IPS-NIHi11 (cell line): ENCODE results near the gene ABLIM1.

Source experiments
- DNase-seq: peaks from one replicate; pipeline ENCODE4 v3.0.0; 2012; ENCODE audit warnings: mixed read lengths, low spot score

Gene ABLIM1

DNA sequence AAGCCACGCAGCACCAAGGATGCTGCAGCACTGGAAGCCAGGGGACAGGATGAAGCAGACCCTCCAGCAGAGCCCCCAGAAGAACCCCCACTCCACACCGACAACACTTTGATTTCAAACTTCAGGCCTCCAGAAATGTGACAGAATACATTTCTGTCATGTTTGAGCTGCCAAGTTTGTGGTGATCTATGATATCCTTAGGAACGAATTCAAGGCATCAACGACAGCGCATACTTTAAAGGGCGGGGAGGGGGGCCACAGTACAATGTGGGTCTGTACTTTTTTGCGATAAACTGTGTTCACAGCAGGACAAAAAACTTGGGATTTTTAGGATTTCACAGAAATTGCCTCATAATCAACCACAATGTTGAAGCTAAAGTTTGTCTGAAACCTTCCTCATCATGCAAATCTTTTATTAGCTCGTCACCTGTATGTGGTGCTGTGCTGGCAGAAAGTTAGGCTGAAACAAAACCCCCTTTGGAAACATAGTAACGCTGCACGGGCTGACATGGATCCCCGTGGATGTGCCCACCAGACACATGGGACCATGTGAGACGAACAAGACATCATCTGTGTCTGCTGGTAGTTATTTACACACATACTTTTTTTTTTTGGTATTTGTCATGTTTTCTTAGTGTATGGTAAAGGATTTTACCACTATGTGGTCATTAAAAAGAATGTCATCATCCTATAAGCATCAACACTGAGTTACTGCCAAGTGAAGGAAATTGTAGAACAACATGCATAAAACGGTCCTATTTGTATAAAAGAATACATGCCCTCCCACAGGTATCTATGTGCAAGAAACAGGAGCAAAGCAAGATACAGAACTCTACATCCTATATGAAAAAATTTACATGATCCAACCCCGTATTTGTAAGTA, 140.5 kb downstream of the ABLIM1 start:
- DNase-seq, result no peak

DNA sequence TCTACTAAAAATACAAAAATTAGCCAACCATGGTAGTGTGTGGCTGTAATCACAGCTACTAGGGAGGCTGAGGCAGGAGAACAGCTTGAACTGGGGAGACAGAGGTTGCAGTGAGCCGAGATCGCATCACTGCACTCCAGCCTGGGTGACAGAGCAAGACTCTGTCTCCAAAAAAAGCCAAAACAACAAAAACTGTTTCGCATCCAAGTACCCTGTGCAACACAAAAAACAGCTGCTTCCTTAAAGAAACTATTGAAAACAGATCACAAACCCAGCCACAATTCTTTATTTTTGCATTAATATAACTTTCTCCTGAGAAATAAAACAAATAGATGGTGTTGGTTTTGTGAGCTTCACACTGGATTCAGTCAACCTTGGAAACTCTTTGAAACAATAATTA, 141.7 kb downstream of the ABLIM1 start:
- no peak for DNase-seq

DNA sequence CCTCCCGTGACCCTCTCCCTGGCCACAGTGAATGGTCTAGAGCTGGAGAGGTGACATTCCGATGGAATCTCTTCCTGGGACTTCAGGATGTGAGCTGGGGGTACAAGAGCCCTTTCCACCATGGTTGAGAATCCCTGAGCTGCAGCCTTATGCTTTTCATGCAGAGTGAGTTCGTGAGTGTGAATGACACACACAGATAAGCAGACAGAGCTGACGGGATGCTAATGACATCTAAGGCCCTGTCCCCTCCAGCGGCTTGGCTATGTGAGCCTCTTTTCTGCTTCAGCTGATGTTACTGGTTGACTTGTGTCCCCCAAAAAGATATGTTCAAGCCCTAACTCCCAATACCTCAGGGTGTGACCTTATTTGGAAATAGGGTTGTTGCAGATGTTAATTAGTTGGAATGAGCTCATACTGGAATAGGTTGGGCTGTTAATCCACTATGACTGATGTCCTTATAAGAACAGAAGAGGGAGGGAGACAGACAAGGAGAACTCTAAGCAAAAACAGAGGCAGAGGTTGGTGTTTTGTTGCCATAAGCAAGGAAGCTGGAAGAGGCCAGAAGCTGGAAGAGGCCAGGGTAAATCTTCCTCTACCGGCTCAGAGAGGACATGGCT, 142.7 kb downstream of the ABLIM1 start:
- no peak for DNase-seq

DNA sequence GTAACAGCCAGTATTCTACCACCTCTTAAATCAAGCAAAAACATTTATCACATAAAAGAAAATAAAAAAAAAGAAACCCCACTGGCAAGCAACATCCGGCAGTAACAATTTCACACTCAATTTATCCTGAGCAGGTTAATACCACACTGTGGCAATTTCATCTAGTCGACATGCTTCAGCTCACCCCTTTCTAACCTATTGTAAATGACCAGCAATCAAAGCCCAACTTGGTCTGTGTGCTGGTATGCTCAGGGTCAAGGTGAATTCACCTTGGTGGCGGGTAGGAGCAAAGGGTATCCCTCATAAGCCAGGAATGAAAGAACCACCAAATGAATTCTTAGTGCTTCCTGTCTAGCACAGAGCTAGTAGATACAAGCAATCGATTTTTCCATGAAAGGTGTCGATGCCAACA, 144.7 kb downstream of the ABLIM1 start:
- DNase-seq, result peak; percentile 39

DNA sequence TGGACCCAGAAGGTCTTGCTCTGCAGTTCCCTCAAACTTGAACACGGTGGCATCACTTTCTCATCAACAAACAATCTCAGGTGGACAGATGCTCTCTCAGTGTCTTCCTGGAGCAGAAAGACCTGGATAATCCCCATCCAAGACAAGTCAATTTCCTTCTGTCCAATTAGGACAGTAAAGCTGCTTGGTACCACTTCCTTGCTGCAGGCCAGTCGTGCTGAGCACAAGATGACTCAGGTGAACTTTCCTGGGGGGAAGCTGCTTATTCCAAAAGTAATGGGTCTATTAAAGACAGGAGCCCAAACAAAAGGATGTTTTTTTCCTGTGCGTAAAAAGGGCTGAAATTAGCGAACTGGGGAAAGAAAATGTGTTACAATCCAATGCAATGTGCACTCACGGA, 146.2 kb downstream of the ABLIM1 start:
- no peak for DNase-seq

DNA sequence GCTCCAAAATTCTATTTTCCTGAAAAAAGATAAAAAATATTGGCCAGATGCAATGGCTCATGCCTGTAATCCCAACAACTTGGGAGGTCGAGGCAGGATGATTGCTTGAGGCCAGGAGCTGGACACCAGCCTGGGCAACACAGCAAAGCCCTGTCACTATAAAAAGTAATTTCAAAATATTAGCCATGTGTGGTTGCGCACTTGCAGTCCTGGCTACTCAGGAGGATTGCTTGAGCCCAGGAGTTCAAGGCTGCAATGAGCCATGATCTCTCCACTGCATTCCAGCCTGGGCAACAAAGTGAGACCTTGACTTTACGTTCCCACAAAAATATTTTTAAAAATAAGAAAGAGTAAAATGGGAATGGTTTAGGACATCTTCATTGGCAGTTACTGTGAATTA, 149.7 kb downstream of the ABLIM1 start:
- no peak for DNase-seq

DNA sequence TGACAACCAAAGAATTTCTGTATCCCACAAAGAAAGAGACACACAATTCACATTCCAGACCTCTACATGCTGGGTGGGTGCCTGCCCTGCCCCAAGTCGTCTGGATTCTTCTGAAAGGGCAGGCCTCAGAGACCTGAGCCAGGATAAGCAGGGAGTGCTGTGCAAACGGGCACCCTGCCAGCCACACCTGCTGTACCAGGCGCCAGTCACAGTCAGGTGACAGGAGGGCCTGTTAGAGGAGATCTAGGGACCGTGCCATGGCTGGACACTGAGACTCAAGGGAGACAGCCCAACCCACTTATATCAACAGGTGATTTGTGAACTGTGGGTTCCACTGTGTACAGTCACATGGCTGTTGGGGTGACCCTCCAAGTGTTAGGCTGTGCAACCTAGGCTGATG, 150.6 kb downstream of the ABLIM1 start:
- peak; percentile 64 for DNase-seq

DNA sequence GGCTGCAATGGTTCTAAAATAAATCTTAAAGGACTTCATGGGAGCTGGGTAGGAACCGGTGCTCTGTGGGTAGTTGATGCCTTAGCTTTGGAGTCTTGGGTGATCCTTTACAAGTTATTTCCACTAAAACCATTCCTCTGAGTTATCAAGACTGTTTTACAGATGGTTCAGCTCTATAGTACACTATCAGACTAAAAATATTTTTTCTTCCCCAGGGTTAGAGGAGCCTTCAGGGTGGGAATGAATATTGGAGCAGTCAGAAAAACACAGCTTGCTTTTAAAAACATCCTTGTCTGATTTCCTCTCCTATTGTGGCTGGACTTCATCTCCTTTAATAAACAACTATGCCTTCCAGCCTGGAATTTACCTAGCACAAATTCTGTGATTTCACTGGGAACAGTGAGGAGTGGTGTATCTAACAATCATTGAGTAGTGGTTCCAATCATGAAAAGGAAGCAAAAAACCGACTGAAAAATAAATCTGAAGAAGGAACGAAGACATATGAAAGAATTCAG, 151.1 kb downstream of the ABLIM1 start:
- no peak for DNase-seq

DNA sequence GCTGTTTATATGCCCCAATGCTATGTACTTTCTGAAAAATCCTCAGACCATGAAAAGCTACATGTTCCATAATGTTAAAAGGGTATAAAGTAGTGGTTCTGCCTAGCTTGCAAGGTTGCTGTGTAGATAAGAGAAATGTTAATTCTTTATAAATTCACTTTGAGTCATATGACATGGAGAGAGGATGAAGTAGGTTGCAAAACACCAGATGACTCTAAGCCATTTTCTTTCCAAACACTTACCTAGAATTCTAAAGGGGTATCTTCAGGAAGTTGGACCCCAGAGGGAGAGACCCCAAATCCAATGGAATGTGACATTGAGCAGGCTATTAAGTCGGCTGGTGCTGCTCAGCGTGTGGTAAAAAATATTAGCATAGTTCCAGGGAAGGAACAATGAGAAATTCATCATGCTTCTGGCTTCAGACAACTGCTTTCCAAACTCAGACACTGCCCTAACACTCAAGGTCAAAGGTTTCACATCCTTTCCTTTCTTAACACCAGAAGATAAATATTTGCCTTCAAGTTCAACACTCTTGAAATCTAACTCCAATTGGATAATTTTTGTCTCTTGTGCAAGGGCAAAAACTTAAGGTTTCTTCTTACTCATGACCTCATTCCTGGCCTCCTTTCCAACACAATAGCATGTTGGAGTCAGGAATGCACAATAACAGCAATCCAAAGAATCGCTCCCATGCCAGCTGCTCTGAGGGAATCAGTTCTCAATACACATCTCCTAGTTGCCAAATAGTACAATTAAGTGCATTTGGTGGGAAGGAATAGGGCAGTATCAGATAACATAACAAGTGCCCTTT, 153.1 kb downstream of the ABLIM1 start:
- peak; percentile 42 for DNase-seq

DNA sequence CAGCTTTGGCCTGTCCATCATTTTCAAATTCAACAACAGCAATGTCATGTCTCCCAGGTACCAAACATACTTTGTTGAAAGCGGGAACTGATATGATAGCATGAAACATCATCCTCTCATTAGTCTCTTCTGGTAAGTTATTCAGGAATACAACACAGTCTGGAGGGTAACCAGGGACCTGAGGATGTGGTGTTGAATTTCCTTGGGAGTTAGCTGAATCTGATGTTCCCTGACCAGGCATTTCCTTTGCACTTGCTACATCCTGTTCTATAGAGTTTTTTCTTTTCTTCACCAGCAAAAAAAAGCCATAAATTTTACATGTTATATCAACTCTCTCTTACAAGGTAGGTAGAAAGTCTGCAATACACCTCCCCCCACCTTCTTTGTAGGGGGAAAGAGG, 156.0 kb downstream of the ABLIM1 start:
- DNase-seq, result no peak

DNA sequence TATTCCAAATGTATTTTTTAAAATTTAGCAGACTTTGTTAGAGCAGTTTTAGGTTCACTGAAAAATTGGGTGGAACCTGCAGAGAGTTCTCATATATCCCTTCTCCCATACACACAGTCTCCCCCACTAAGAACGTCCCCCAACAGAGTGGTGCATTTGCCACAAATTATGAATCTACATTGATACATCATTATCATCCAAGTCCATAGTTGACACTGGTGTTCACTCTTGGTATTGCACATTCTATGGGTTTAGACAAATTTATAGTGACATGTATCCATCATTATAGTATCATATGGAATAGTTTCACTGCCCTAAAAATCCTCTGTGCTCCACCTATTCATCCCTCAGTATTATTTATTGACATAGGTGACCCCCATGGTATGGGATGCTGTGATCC, 156.4 kb downstream of the ABLIM1 start:
- no peak for DNase-seq

DNA sequence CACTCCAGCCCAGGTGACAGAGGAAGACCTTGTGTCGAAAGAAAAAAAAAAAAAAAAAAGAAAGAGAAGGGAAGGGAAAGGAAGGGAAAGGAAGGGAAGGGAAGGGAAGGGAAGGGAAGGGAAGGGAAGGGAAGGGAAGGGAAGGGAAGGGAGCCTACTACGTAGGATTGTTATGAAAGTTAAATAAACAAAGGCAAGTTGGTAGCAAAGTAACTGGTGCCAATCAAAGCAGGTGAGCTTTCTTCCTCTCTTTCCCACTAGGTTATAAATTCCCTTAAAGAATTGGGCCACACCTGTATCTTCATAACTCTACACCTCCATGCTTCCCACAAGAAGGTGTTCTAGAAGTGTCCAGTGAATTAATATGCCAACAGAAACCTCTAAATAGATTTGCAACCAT, 157.4 kb downstream of the ABLIM1 start:
- no peak for DNase-seq

DNA sequence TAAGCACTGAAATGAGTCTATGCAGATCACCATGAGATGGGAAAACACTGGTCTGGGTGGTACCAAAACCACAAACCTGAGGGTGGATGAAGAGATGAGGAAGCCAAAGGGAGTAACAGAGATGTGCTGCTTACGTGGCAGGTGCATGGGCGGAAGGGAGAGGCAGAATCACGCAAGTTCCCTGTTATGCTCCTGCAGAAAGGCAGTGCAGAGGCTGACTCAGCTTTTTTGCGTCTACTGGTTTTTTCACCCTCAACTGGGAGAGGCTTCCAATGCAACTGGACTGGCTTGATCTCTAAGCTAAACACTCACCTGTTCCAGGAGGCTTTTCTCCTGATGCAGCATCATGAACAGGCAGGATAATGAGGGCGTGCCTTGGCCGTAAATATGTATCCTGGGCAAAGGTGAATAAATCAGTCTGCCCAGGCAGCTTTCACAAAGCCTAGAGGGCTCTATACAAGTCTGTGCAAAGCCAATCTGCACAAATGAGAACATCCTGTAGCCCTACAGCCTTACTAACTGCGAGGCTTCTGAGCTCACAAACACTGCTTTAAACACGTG, 158.4 kb downstream of the ABLIM1 start:
- no peak for DNase-seq

DNA sequence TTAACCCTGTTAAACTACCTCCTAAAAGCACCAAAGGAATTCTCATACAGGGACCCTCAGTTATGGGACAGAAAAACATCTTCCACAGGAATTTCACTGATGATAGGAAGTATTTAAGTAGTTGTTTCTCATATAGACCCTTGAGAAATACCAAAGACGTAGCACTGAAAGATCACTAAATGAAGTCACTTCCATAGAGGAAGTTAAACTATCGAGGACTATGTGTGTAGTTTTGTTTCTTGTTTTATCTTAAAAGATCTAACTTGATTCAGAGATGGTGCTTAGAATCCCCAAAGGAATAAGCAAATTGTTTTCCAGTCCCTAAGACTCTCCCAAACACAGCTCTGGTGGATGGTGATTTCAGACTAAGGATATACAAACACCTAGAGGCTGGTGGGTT, 159.0 kb downstream of the ABLIM1 start:
- no peak for DNase-seq

DNA sequence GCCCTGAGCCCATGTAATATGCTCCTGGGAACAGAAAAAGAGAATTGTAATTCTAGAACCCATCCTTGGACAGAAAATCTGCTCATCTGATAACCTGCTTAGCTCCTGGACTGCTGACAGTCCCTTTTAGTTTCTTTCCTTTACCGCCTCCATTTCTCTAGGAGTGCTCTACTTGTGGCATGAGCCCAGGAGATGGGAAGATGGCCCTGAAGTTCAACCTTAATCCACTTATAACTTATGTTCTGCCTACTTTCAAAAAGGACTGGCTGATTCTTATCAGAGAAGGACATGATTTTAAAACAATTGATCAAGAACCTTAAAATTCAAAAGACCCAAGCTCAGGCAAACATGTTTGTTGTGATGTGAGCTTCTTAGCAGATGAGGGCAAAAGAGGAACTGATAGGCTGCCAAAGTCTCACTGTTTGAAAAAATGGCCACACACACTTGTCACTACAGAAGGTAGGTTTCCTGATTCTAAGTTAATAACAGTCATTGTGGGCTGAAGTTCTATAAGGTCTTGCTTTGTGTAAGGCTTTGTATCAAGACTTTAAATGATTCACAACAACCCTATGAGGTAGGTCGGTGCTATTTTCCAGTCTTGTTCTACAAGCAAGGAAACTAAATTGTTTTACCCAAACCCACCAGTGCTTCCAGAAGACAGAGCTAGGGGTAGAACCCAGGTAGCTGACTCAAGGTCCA, 159.5 kb downstream of the ABLIM1 start:
- DNase-seq, result no peak

DNA sequence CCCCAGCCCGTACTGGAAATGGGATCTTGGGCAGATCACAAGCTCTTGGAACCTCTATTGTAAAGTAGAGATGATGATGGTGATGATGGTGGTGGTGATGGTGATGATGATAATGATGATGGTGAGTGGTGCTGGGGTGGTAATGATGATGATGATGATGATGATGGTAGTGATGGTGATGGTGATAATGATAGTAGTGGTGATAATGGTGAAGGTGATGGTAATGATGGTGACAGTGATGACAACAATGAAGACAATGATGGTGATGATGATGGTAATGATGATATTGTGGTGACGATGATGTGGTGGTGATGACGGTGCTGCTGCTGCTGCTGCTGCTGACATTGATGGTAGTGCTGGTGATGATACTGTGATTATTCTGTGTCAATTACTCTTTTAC, 162.8 kb downstream of the ABLIM1 start:
- DNase-seq, result no peak

DNA sequence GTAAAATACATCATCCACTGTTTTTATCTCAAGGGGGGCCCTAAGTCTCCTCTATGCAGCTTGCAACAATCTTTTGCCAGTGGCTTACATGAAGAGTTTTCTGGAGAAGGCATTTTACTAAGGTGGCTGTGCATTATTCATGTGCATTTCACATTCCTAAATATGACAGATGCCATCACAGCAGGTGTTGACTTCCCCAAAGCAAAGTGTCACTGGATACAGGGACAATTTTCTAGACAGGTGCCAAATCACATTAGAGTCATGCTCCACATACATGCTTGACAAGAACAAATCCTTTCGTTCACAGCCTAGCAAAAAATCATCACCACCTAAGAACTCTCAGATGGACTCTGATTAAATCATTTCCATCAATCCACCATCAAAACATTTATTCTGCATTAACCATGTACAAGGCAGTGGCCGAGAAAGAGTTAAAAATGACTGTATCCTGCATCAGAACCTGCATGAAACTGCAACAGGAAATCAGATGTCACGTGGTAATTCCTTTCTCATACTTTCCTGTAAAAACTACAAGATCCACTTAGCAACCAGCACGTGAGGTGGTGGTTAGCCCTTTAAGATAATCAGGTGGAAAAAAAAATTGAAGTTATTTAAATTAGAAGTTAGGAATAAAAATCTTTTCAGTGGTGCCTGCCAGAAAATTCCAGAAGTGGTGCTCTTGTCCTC, 165.6 kb downstream of the ABLIM1 start:
- DNase-seq, result no peak

DNA sequence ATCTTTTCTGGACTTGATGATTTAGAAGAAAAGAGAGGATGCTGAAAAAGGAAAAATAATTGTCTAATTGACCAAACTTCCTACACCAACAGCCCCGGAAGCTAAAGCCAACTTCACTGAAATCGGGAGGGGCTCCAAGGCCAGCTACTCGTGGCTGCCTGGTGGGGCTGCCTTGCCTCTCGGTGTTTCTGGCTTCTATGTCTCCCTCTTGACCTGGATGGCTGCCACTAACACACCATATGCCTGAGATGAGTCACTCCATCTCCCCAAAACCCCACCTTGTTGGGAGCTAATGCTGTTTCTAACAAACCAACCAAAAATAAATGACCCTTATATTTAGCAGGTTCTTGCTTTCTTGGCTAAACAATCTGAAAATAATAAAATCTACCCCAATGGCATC, 166.1 kb downstream of the ABLIM1 start:
- DNase-seq, result no peak

DNA sequence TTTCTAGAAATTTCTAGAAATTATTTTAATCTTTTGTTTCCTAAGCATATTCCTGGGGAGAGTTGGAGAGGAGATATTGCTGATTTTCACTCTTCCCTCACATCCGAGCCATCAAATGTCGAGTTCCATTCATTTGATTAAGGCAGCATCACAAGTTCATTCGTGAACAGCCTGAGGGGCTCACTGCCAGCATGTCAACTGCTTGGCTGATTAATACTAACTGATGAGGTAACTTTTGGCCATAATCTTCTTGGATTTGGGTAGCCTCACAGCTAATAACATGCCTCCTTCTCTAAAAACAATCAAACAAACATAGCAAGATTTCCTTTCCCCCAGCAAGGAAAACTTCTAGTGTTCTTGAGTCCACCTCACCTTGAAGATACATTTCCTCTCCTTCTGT, 166.7 kb downstream of the ABLIM1 start:
- no peak for DNase-seq

DNA sequence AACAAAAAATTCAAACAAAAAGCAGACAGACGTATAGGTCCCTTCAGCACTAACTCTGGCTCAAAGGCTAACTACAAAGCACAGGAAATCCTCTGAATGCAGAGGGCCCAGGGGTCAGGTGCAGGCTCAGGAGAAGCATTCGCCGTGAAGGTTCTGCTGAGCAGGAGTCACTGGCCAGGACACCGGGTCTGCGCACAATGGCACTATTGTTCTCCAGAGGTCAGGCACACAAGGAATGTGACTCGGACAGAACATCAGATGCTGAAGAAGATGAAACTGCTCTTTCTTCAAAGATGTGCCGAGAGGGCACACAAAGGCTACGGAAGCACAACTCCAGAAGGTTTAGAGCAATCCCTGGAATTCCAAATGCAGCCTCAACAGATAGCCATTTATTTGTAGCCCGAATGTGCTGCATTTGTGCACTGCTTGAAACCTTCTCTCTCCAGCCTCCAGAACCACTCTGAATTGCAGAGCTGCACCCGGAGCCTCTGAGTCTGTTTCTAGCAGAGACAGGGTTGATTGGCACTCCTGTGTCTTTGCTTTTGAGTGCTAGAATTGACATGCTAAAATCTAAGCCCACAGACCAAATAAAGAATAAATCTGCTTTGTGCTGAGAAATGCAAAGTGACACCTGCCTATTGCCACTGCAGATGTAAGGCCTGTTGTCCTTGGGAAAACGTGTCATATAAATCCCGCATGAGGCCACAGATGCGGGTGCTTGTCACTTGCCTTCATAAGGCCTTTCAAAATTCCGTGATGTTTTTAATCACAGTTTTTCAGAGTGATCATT, 168.4 kb downstream of the ABLIM1 start:
- DNase-seq, result peak; percentile 54
